ENCODE results near the gene ZNF407.

DNA sequence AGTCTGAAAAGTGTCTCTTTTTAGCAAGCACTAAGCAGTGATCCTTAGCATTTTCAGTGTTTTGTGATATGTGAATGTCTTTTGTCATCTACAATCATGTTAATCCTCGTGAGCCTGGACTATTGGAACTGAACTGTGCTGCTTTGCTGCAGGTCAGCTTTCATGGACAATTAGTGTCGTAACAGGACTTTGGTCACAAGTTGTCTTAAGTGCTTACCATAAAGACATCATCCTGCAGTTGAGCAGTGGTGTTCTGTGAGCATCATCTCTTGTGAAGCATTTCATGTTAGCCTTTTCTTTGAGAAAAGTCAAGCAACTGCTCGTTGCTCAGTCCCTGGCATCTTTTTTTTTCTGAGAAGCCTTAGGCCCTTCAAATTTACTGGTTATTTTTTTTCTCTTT, 135.9 kb downstream of the ZNF407 start:
- TF ChIP-seq, protein P1, sequence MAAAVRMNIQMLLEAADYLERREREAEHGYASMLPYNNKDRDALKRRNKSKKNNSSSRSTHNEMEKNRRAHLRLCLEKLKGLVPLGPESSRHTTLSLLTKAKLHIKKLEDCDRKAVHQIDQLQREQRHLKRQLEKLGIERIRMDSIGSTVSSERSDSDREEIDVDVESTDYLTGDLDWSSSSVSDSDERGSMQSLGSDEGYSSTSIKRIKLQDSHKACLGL (CRISPR knock-in tag; IDR thresholded peaks at IDR 0.05), result no peak
- TF ChIP-seq, protein P2, sequence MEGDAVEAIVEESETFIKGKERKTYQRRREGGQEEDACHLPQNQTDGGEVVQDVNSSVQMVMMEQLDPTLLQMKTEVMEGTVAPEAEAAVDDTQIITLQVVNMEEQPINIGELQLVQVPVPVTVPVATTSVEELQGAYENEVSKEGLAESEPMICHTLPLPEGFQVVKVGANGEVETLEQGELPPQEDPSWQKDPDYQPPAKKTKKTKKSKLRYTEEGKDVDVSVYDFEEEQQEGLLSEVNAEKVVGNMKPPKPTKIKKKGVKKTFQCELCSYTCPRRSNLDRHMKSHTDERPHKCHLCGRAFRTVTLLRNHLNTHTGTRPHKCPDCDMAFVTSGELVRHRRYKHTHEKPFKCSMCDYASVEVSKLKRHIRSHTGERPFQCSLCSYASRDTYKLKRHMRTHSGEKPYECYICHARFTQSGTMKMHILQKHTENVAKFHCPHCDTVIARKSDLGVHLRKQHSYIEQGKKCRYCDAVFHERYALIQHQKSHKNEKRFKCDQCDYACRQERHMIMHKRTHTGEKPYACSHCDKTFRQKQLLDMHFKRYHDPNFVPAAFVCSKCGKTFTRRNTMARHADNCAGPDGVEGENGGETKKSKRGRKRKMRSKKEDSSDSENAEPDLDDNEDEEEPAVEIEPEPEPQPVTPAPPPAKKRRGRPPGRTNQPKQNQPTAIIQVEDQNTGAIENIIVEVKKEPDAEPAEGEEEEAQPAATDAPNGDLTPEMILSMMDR (CRISPR knock-in tag; IDR thresholded peaks at IDR 0.05), result no peak
- TF ChIP-seq POLR2A (IDR thresholded peaks at IDR 0.05; ENCODE audit: insufficient read depth in 1 of 2, low read depth in 2 of 2, low read length in 2 of 2), result peak in 1 of 2 experiments; percentile 74; a peak in 3 of 4 replicates
- TF ChIP-seq YY1 (IDR thresholded peaks at IDR 0.05; ENCODE audit: insufficient read depth, insufficient replicate concordance, low read depth, low read length), result no peak
- TF ChIP-seq, protein P3, sequence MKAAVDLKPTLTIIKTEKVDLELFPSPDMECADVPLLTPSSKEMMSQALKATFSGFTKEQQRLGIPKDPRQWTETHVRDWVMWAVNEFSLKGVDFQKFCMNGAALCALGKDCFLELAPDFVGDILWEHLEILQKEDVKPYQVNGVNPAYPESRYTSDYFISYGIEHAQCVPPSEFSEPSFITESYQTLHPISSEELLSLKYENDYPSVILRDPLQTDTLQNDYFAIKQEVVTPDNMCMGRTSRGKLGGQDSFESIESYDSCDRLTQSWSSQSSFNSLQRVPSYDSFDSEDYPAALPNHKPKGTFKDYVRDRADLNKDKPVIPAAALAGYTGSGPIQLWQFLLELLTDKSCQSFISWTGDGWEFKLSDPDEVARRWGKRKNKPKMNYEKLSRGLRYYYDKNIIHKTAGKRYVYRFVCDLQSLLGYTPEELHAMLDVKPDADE (CRISPR knock-in tag; IDR thresholded peaks at IDR 0.05), result no peak
- no peak for TF ChIP-seq CREM (IDR thresholded peaks at IDR 0.05)
- no peak for TF ChIP-seq CREM (CRISPR knock-in tag; IDR thresholded peaks at IDR 0.05)
